Caco-2 (cell line): Measurements from ENCODE around the gene BCR. TPM values are rescaled to one million over a fixed set of nuclear protein-coding genes. Genes with fewer than 3 reads are reported as not detected.

Experiments used
- BruUV-seq: library from RNA; stranded (reverse); fragments of 400-500 nt; replicated peaks from 2 replicates; lab custom pipeline; 2021; lab: Mats Ljungman, UMichigan
- CTCF ChIA-PET: fragments of 300-600 bp; sonication (Branson Sonifier 250); formaldehyde crosslinking; loops from one replicate; lab custom pipeline; 2022; ENCODE audit warnings: antibody characterized with exemption; lab: Charles Lee
- POLR2A ChIA-PET: fragments of 300-600 bp; sonication (Branson Sonifier 250); formaldehyde crosslinking; loops from one replicate; lab custom pipeline; 2022; ENCODE audit warnings: antibody characterized with exemption; lab: Charles Lee
- DNase-seq, 2 experiments: peaks; one replicate each; pipeline versions ENCODE4 v3.0.0 to v3.0.0-alpha.2; 2020 to 2022
- H3K27me3 ChIP-seq: replicated peaks from 2 replicates; pipeline ENCODE4 v1.6.0; 2011; ENCODE audit warnings: low read length; ENCODE audit not compliant: control insufficient read depth, insufficient read depth
- H3K36me3 ChIP-seq: 2 replicates; pipeline ENCODE4 v1.5.1; 2011; ENCODE audit warnings: low read length; ENCODE audit not compliant: control insufficient read depth, insufficient read depth
- H3K4me1 ChIP-seq: fragments of 250-450 bp; sonication (Bioruptor Pico); 2 replicates; pipeline ENCODE4 v1.5.1; 2020; ENCODE audit warnings: mild to moderate bottlenecking
- H3K4me3 ChIP-seq: 2 replicates; pipeline ENCODE4 v1.5.1; 2011; ENCODE audit warnings: low read depth, mild to moderate bottlenecking, control low read depth, low read length
- H3K9me3 ChIP-seq: fragments of 250-450 bp; sonication (Bioruptor Pico); 2 replicates; pipeline ENCODE4 v1.5.1; 2020; ENCODE audit warnings: mild to moderate bottlenecking, moderate library complexity
- H3K27ac Mint-ChIP-seq: one replicate; pipeline ENCODE4 v1.8.0; 2022; ENCODE audit warnings: mixed read lengths; ENCODE audit not compliant: unreplicated experiment
- H3K27me3 Mint-ChIP-seq: one replicate; pipeline ENCODE4 v1.8.0; 2022; ENCODE audit warnings: mixed read lengths; ENCODE audit not compliant: insufficient read depth, unreplicated experiment
- H3K36me3 Mint-ChIP-seq: one replicate; pipeline ENCODE4 v1.8.0; 2022; ENCODE audit warnings: mild to moderate bottlenecking, mixed read lengths; ENCODE audit not compliant: insufficient read depth, unreplicated experiment
- H3K4me1 Mint-ChIP-seq: one replicate; pipeline ENCODE4 v1.8.0; 2022; ENCODE audit warnings: low read depth, mixed read lengths; ENCODE audit not compliant: unreplicated experiment
- H3K4me3 Mint-ChIP-seq: one replicate; pipeline ENCODE4 v1.8.0; 2022; ENCODE audit warnings: mild to moderate bottlenecking, moderate library complexity, mixed read lengths; ENCODE audit not compliant: unreplicated experiment
- H3K9me3 Mint-ChIP-seq: one replicate; pipeline ENCODE4 v1.8.0; 2022; ENCODE audit warnings: mixed read lengths; ENCODE audit not compliant: unreplicated experiment
- intact Hi-C: fragments of 100-400 bp; cut with micrococcal nuclease; formaldehyde crosslinking; loops from one replicate; pipeline ENCODE4 v1.10.0; 2022; ENCODE audit not compliant: unreplicated experiment
- total RNA-seq: library from RNA; stranded (reverse); gene quantifications from 2 replicates; pipeline ENCODE4 v1.2.3, GENCODE V29; 2022
- TF ChIP-seq, protein P1 (sequence below), 2 experiments: fragments of 200-600 bp in 1 of 2; IDR thresholded peaks; 1 replicate in 1 of 2; 2 replicates in 1 of 2; pipeline versions ENCODE4 v1.5.1 to v1.8.0; 2011 to 2022; ENCODE audit warnings: antibody characterized with exemption in 1 of 2, control low read depth in 1 of 2, inconsistent platforms in 1 of 2, low read depth in 1 of 2, low read length in 1 of 2, mild to moderate bottlenecking in 1 of 2, moderate library complexity in 1 of 2; ENCODE audit not compliant: insufficient read depth in 1 of 2, severe bottlenecking in 1 of 2, unreplicated experiment in 1 of 2

The BCR gene
- total RNA-seq, 1 experiment from 2014 or later: 87.4 TPM

DNA sequence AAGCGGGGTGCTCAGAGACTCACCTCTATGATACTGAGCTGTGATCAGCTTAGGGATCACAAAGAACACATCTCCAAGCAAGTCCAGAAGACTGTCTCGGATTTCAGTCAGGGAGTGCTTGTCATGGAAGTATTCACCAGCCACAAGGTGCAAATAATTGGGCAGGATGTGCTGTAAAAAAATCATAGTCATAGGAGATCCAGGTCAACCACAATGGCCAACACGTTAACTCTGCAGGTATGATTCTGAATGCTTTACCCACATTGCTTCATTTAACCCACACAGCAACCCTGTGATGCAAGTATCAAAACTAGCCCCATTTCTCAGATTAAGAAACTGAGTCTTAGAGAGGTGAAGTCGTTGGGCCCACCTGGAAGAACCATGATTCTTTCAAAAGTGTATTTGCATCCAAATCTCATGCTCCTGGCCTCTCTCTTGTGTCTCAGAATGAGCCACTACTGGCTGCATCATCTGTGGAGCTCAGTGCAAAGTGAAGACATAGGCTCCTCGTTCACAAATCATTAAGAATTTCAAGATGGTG is 179.3 kb downstream of the BCR start:
- DNase-seq: no peak
- Mint-ChIP-seq H3K36me3 (no peaks in the 10 kb centered on the region), H3K27ac (no peak overlapping the region), H3K27me3 (no peaks in the 10 kb centered on the region), H3K9me3 (no peaks in the 10 kb centered on the region), H3K4me1 (peaks cover 11% of the 10 kb centered on the region), H3K4me3 (no peak overlapping the region)
- CTCF ChIA-PET: interaction anchor here (1.4 kb wide), 1 partner anchor 26 kb away, joined by 3 read pairs; no protein-coding TSS in a partner anchor
- TF ChIP-seq, protein P1, sequence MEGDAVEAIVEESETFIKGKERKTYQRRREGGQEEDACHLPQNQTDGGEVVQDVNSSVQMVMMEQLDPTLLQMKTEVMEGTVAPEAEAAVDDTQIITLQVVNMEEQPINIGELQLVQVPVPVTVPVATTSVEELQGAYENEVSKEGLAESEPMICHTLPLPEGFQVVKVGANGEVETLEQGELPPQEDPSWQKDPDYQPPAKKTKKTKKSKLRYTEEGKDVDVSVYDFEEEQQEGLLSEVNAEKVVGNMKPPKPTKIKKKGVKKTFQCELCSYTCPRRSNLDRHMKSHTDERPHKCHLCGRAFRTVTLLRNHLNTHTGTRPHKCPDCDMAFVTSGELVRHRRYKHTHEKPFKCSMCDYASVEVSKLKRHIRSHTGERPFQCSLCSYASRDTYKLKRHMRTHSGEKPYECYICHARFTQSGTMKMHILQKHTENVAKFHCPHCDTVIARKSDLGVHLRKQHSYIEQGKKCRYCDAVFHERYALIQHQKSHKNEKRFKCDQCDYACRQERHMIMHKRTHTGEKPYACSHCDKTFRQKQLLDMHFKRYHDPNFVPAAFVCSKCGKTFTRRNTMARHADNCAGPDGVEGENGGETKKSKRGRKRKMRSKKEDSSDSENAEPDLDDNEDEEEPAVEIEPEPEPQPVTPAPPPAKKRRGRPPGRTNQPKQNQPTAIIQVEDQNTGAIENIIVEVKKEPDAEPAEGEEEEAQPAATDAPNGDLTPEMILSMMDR (IDR thresholded peaks at IDR 0.05; ENCODE audit: insufficient read depth in 1 of 2, low read depth in 1 of 2, low read length in 1 of 2, severe bottlenecking in 1 of 2, unreplicated experiment in 1 of 2): no peak
- no TSS peak for BruUV-seq
- no peak overlapping the region for H3K4me3 ChIP-seq
- no peaks in the 10 kb centered on the region for H3K4me1 ChIP-seq
- POLR2A ChIA-PET: no interaction called here
- no peaks in the 10 kb centered on the region for H3K36me3 ChIP-seq
- H3K27me3 ChIP-seq: no peaks in the 10 kb centered on the region
- no peaks in the 10 kb centered on the region for H3K9me3 ChIP-seq
- intact Hi-C loops: no loop called here

GRCh38 chr22:23361676-23362075 is 181.4 kb downstream of the BCR start:
- ChIA-PET POLR2A (no interaction called here), CTCF (no interaction called here)
- no peaks in the 10 kb centered on the region for H3K9me3 Mint-ChIP-seq
- Histone ChIP-seq H3K27me3 (no peaks in the 10 kb centered on the region), H3K4me1 (no peaks in the 10 kb centered on the region), H3K36me3 (no peaks in the 10 kb centered on the region), H3K4me3 (no peak overlapping the region), H3K9me3 (no peaks in the 10 kb centered on the region)
- no peaks in the 10 kb centered on the region for H3K36me3 Mint-ChIP-seq
- no peak for DNase-seq
- intact Hi-C loops: no loop called here
- peaks cover 12% of the 10 kb centered on the region for H3K4me1 Mint-ChIP-seq
- TF ChIP-seq, protein P1 (IDR thresholded peaks at IDR 0.05; ENCODE audit: insufficient read depth in 1 of 2, low read depth in 1 of 2, low read length in 1 of 2, severe bottlenecking in 1 of 2, unreplicated experiment in 1 of 2): no peak
- no TSS peak for BruUV-seq
- no peak overlapping the region for H3K4me3 Mint-ChIP-seq
- no peak overlapping the region for H3K27ac Mint-ChIP-seq
- H3K27me3 Mint-ChIP-seq: no peaks in the 10 kb centered on the region

- no TSS peak for BruUV-seq
- H3K36me3 Mint-ChIP-seq: no peaks in the 10 kb centered on the region
- intact Hi-C loops: no loop called here
- no peaks in the 10 kb centered on the region for H3K9me3 ChIP-seq
- peaks cover 9% of the 10 kb centered on the region; the same call in 1 of the 2 replicates for H3K4me1 ChIP-seq
- TF ChIP-seq, protein P1 (IDR thresholded peaks at IDR 0.05; ENCODE audit: insufficient read depth in 1 of 2, low read depth in 1 of 2, low read length in 1 of 2, severe bottlenecking in 1 of 2, unreplicated experiment in 1 of 2): no peak
- CTCF ChIA-PET: interaction anchor here (0.7 kb wide), 1 partner anchor 12 kb away, joined by 3 read pairs; no protein-coding TSS in a partner anchor
- no peaks in the 10 kb centered on the region for H3K27me3 Mint-ChIP-seq
- no peaks in the 10 kb centered on the region for H3K27me3 ChIP-seq
- no peak for DNase-seq
- no peak overlapping the region for H3K4me3 ChIP-seq
- H3K27ac Mint-ChIP-seq: no peak overlapping the region
- H3K36me3 ChIP-seq: no peaks in the 10 kb centered on the region
- POLR2A ChIA-PET: no interaction called here
- no peak overlapping the region for H3K4me3 Mint-ChIP-seq
- H3K9me3 Mint-ChIP-seq: no peaks in the 10 kb centered on the region
- H3K4me1 Mint-ChIP-seq: peaks cover 27% of the 10 kb centered on the region
These were observed 183.4 kb downstream of the BCR start for GRCh38 chr22:23363683-23364082.
